Body of pancreas (tissue), 4 donors: ENCODE measurements around the gene SRP19. TPM values are rescaled to one million over a fixed set of nuclear protein-coding genes. Genes with fewer than 3 reads are reported as not detected.
"Not testable (repeated sequence)": the region's sequence is repeated elsewhere in the genome, so short reads cannot be mapped to it uniquely, and the experiment has no call there.

Experiments
- ATAC-seq: fragments of 150-250 bp; one replicate; pipeline ENCODE4 v1.9.1; 2016
- DNase-seq, 4 donors: peaks; one replicate each; pipeline ENCODE4 v3.0.0-alpha.2; 2019
- H3K27ac ChIP-seq, 4 donors: fragments of 200-600 bp; sonication (generic); 1 replicate in 3 of 4; 2 replicates in 1 of 4; pipeline versions ENCODE4 v1.5.1 to v1.6.1; 2016 to 2019; ENCODE audit warnings: mild to moderate bottlenecking in 1 of 4, mixed read lengths in 1 of 4, moderate library complexity in 1 of 4
- H3K27me3 ChIP-seq, 2 donors: fragments of 200-600 bp; sonication (generic); one replicate each; pipeline ENCODE4 v1.6.0; 2016; ENCODE audit warnings: mild to moderate bottlenecking in 1 of 2
- H3K36me3 ChIP-seq, 2 donors: fragments of 200-600 bp; sonication (generic); replicated peaks in 1 of 2; 2 replicates each; pipeline ENCODE4 v1.5.1; 2016; ENCODE audit warnings: low read depth in 2 of 2; ENCODE audit not compliant: insufficient read depth in 1 of 2
- H3K4me1 ChIP-seq: fragments of 200-600 bp; sonication (generic); one replicate; pipeline ENCODE4 v1.6.0; 2016
- H3K4me3 ChIP-seq, 2 donors: fragments of 200-600 bp; sonication (generic); 1 replicate in 1 of 2; 2 replicates in 1 of 2; pipeline ENCODE4 v1.5.1; 2016 to 2019
- H3K9me3 ChIP-seq, 3 donors: fragments of 200-600 bp; sonication (generic); 1 replicate in 2 of 3; 2 replicates in 1 of 3; pipeline ENCODE4 v1.5.1; 2016
- CTCF ChIP-seq, 7 experiments: fragments of 450-650 bp in 4 of 7; fragments of 200-600 bp in 3 of 7; sonication (generic) in 3 of 7; IDR thresholded peaks; one replicate each; pipeline ENCODE4 v1.5.1; 2016 to 2019; ENCODE audit warnings: antibody characterized with exemption in 7 of 7
- POLR2A ChIP-seq, 3 donors: fragments of 450-650 bp; IDR thresholded peaks; one replicate each; pipeline ENCODE4 v1.6.1; 2016; ENCODE audit warnings: antibody characterized with exemption in 3 of 3, mild to moderate bottlenecking in 2 of 3
- WGBS, 2 donors: methylation state at CpG; one replicate each; pipeline ENCODE4 v1.1.5; 2017; 5-methylcytosine and 5-hydroxymethylcytosine counted together
- intact Hi-C: fragments of 100-400 bp; cut with DNase I; formaldehyde crosslinking; loops from one replicate; pipeline ENCODE4 v1.15.1; 2023
- total RNA-seq, 2 donors: library from RNA; depleted of rRNA; stranded (reverse); fragments of >200 nt; gene quantifications; one replicate each; pipeline ENCODE4 v1.1.0, GENCODE V29; 2016

Gene SRP19
- total RNA-seq, 2 donors from 2014 or later = 23.7 to 42.3 TPM

GRCh38 chr5:112885001-112885400 is 23.9 kb downstream of the SRP19 start:
- Histone ChIP-seq H3K4me3 (no peak overlapping the region), H3K27ac (no peak overlapping the region), H3K4me1 (peaks cover 18% of the 10 kb centered on the region), H3K27me3 (no peaks in the 10 kb centered on the region), H3K9me3 (no peaks in the 10 kb centered on the region), H3K36me3 (peaks cover 0 to 24% of the 10 kb centered on the region in 2 donors)
- DNase-seq = peak; percentile 35 to 63 (median 49)
- 40 to 47% methylated on average over 3 of the region's 3 CpGs for WGBS, 2 donors
- intact Hi-C loops = no loop called here
- TF ChIP-seq POLR2A (IDR thresholded peaks at IDR 0.05) (no peak), CTCF (IDR thresholded peaks at IDR 0.05) (no peak)
- peak; percentile 47 for ATAC-seq

GRCh38 chr5:112886975-112887374 is 25.9 kb downstream of the SRP19 start:
- Histone ChIP-seq H3K36me3 (peaks cover 0 to 21% of the 10 kb centered on the region in 2 donors), H3K4me3 (no peak overlapping the region), H3K4me1 (peaks cover 18% of the 10 kb centered on the region), H3K27me3 (no peaks in the 10 kb centered on the region), H3K9me3 (no peaks in the 10 kb centered on the region), H3K27ac (no peak overlapping the region)
- ATAC-seq = no peak
- 90 to 94% methylated on average over 4 of the region's 4 CpGs for WGBS, 2 donors
- DNase-seq = no peak
- TF ChIP-seq POLR2A (IDR thresholded peaks at IDR 0.05) (no peak), CTCF (IDR thresholded peaks at IDR 0.05) (no peak)
- intact Hi-C loops = no loop called here

GRCh38 chr5:112892066-112892465 is 31.0 kb downstream of the SRP19 start:
- H3K27me3 ChIP-seq, H3K4me3 ChIP-seq, H3K36me3 ChIP-seq, DNase-seq, ATAC-seq, intact Hi-C loops, H3K27ac ChIP-seq, H3K9me3 ChIP-seq: not testable (repeated sequence)
- peaks cover 15% of the 10 kb centered on the region for H3K4me1 ChIP-seq
- 76 to 81% methylated on average over 8 of the region's 8 CpGs for WGBS, 2 donors

- TF ChIP-seq CTCF (IDR thresholded peaks at IDR 0.05) (no peak), POLR2A (IDR thresholded peaks at IDR 0.05) (no peak)
- Histone ChIP-seq H3K27me3 (no peaks in the 10 kb centered on the region), H3K4me3 (no peak overlapping the region), H3K9me3 (no peaks in the 10 kb centered on the region), H3K4me1 (peaks cover 22% of the 10 kb centered on the region), H3K27ac (no peak overlapping the region), H3K36me3 (no peaks in the 10 kb centered on the region)
- ATAC-seq (no peak), DNase-seq (no peak)
- intact Hi-C loops = no loop called here
- WGBS, 2 donors = 94 to 98% methylated on average over 13 of the region's 13 CpGs
Measured at GRCh38 chr5:112892776-112893175, 31.7 kb downstream of the SRP19 start.

GRCh38 chr5:112895682-112896081 is 34.6 kb downstream of the SRP19 start:
- Histone ChIP-seq H3K9me3 (no peaks in the 10 kb centered on the region), H3K27ac (peak overlapping the region in 1 of 4 donors; percentile 2), H3K4me1 (peaks cover 24% of the 10 kb centered on the region), H3K27me3 (no peaks in the 10 kb centered on the region), H3K36me3 (peaks cover 0 to 6% of the 10 kb centered on the region in 2 donors), H3K4me3 (no peak overlapping the region)
- DNase-seq = no peak
- TF ChIP-seq CTCF (IDR thresholded peaks at IDR 0.05) (no peak), POLR2A (IDR thresholded peaks at IDR 0.05) (no peak)
- intact Hi-C loops = no loop called here
- WGBS, 2 donors = 55 to 70% methylated on average over 3 of the region's 3 CpGs
- no peak for ATAC-seq
